ENCODE results near the gene EIF3K. TPM values are rescaled to one million over a fixed set of nuclear protein-coding genes. Genes with fewer than 3 reads are reported as not detected.
A peak's percentile ranks its signal among the peaks of the same experiment; 100 is the strongest.

Gene EIF3K
- total RNA-seq, 4 donors from 2014 or later: 267 to 660 (median 460) TPM

GRCh38 chr19:38678891-38679494 is 60.0 kb downstream of the EIF3K start:
- no peaks in the 10 kb centered on the region for H3K36me3 ChIP-seq
- H3K27me3 ChIP-seq: no peaks in the 10 kb centered on the region
- in situ Hi-C loops (cut with MboI; ENCODE audit: low pct_ligation_motif_present in 1 of 4, low pct_unique_long_range_greater_than_20kb in 1 of 4, low sequenced_read_pairs in 3 of 4): no loop called here
- DNase-seq: no peak
- intact Hi-C loops (cut with DNase I; ENCODE audit: low total_unique reads): no loop called here
- 80 to 100% methylated on average over 2 to 7 of the region's 7 CpGs for WGBS, 2 donors (ENCODE audit: low coverage in 1 of 2)
- no peaks in the 10 kb centered on the region for H3K9me3 ChIP-seq
- peak overlapping the region; percentile 87 to 94 (median 92) for H3K27ac ChIP-seq
- TF ChIP-seq, protein P1, sequence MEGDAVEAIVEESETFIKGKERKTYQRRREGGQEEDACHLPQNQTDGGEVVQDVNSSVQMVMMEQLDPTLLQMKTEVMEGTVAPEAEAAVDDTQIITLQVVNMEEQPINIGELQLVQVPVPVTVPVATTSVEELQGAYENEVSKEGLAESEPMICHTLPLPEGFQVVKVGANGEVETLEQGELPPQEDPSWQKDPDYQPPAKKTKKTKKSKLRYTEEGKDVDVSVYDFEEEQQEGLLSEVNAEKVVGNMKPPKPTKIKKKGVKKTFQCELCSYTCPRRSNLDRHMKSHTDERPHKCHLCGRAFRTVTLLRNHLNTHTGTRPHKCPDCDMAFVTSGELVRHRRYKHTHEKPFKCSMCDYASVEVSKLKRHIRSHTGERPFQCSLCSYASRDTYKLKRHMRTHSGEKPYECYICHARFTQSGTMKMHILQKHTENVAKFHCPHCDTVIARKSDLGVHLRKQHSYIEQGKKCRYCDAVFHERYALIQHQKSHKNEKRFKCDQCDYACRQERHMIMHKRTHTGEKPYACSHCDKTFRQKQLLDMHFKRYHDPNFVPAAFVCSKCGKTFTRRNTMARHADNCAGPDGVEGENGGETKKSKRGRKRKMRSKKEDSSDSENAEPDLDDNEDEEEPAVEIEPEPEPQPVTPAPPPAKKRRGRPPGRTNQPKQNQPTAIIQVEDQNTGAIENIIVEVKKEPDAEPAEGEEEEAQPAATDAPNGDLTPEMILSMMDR (IDR thresholded peaks at IDR 0.05): no peak
- no peak for TF ChIP-seq EP300 (IDR thresholded peaks at IDR 0.05; ENCODE audit: low read depth)
- no peak for TF ChIP-seq POLR2A (IDR thresholded peaks at IDR 0.05)
- no peak for TF ChIP-seq POLR2AphosphoS5 (IDR thresholded peaks at IDR 0.05)
- peaks cover 65 to 97% (median 93%) of the 10 kb centered on the region in 4 donors for H3K4me1 ChIP-seq
- no peak overlapping the region for H3K4me3 ChIP-seq

- Histone ChIP-seq H3K27me3 (no peaks in the 10 kb centered on the region), H3K4me1 (peaks cover 65 to 97% (median 93%) of the 10 kb centered on the region in 4 donors), H3K9me3 (no peaks in the 10 kb centered on the region), H3K27ac (peak overlapping the region; percentile 87 to 94 (median 92)), H3K4me3 (no peak overlapping the region), H3K36me3 (no peaks in the 10 kb centered on the region)
- DNase-seq: no peak
- no peak for TF ChIP-seq POLR2AphosphoS5 (IDR thresholded peaks at IDR 0.05)
- TF ChIP-seq, protein P1 (IDR thresholded peaks at IDR 0.05): no peak
- no peak for TF ChIP-seq POLR2A (IDR thresholded peaks at IDR 0.05)
- TF ChIP-seq EP300 (IDR thresholded peaks at IDR 0.05; ENCODE audit: low read depth): no peak
- in situ Hi-C loops (cut with MboI; ENCODE audit: low pct_ligation_motif_present in 1 of 4, low pct_unique_long_range_greater_than_20kb in 1 of 4, low sequenced_read_pairs in 3 of 4): no loop called here
- intact Hi-C loops (cut with DNase I; ENCODE audit: low total_unique reads): no loop called here
- 59% methylated on average over 4 of the region's 4 CpGs; no CpG with 5 or more reads in 1 of the 2 donors for WGBS, 2 donors (ENCODE audit: low coverage in 1 of 2)
Measured at GRCh38 chr19:38679839-38680238, 60.9 kb downstream of the EIF3K start.

GRCh38 chr19:38682195-38682867 is 63.3 kb downstream of the EIF3K start:
- intact Hi-C loops (cut with DNase I; ENCODE audit: low total_unique reads): no loop called here
- no peaks in the 10 kb centered on the region for H3K36me3 ChIP-seq
- TF ChIP-seq, protein P1 (IDR thresholded peaks at IDR 0.05): no peak
- TF ChIP-seq POLR2AphosphoS5 (IDR thresholded peaks at IDR 0.05) (no peak), EP300 (IDR thresholded peaks at IDR 0.05; ENCODE audit: low read depth) (no peak), POLR2A (IDR thresholded peaks at IDR 0.05) (no peak)
- peaks cover 61 to 97% (median 95%) of the 10 kb centered on the region in 4 donors for H3K4me1 ChIP-seq
- no peaks in the 10 kb centered on the region for H3K9me3 ChIP-seq
- no peak overlapping the region for H3K4me3 ChIP-seq
- WGBS, 2 donors (ENCODE audit: low coverage in 1 of 2): 95% methylated on average over 4 to 11 of the region's 11 CpGs
- H3K27me3 ChIP-seq: no peaks in the 10 kb centered on the region
- in situ Hi-C loops (cut with MboI; ENCODE audit: low pct_ligation_motif_present in 1 of 4, low pct_unique_long_range_greater_than_20kb in 1 of 4, low sequenced_read_pairs in 3 of 4): no loop called here
- DNase-seq: no peak
- H3K27ac ChIP-seq: peak overlapping the region; percentile 87 to 94 (median 92)

DNA sequence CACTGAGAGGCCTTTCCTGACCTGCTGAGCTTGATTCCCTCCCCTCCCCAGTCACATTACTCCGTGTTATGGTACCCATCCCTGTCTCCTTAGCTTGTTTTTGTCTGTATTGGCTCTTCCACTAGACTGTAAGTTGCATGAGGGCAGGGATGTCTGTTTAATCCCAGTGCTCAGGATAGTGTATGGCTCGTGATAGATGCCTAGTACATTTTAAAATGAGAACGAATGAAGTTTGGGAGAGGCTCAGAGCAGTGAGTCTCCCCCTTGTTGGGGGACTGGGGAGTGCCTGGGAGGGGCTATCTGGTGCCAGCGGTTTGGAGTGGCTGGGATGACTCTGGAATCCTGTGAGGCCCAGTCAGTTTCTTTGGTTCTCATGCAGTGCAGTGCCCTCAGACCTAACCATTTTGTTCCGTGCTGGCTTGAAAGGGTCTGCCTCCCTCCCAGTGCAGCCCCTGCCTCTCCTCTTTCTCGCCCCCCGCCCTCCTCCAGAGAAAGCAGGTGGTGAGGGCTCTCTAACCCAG is 63.9 kb downstream of the EIF3K start:
- no peaks in the 10 kb centered on the region for H3K27me3 ChIP-seq
- no peaks in the 10 kb centered on the region for H3K9me3 ChIP-seq
- 67 to 73% methylated on average over 3 to 7 of the region's 7 CpGs for WGBS, 2 donors (ENCODE audit: low coverage in 1 of 2)
- peak overlapping the region; percentile 87 to 94 (median 92) for H3K27ac ChIP-seq
- intact Hi-C loops (cut with DNase I; ENCODE audit: low total_unique reads): no loop called here
- peaks cover 58 to 98% (median 91%) of the 10 kb centered on the region in 4 donors for H3K4me1 ChIP-seq
- no peak for TF ChIP-seq POLR2AphosphoS5 (IDR thresholded peaks at IDR 0.05)
- TF ChIP-seq, protein P1 (IDR thresholded peaks at IDR 0.05): no peak
- no peak for TF ChIP-seq EP300 (IDR thresholded peaks at IDR 0.05; ENCODE audit: low read depth)
- H3K4me3 ChIP-seq: no peak overlapping the region
- H3K36me3 ChIP-seq: no peaks in the 10 kb centered on the region
- DNase-seq: no peak
- in situ Hi-C loops (cut with MboI; ENCODE audit: low pct_ligation_motif_present in 1 of 4, low pct_unique_long_range_greater_than_20kb in 1 of 4, low sequenced_read_pairs in 3 of 4): no loop called here

Measured in transverse colon (tissue), 4 donors.